GM23338 (cell line): Measurements from ENCODE around the gene SNHG17. TPM values are rescaled to one million over a fixed set of nuclear protein-coding genes. Genes with fewer than 3 reads are reported as not detected.
A peak's percentile ranks its signal among the peaks of the same experiment; 100 is the strongest.

ENCODE experiments used
- ATAC-seq: fragments of 200-7000 bp; cut with Tn5 transposase; 3 replicates; pipeline ENCODE4 v1.9.1; 2020
- DNase-seq: peaks from one replicate; pipeline ENCODE4 v3.0.0-alpha.2; 2015; ENCODE audit warnings: low spot score
- H2AFZ ChIP-seq: fragments of 200-600 bp; sonication (generic); 2 replicates; pipeline ENCODE4 v1.8.0; 2016; ENCODE audit warnings: antibody characterized with exemption, mild to moderate bottlenecking, moderate library complexity
- H3F3A ChIP-seq: fragments of 200-600 bp; sonication (generic); replicated peaks from 2 replicates; pipeline ENCODE4 v1.8.0; 2017; ENCODE audit warnings: antibody characterized with exemption, mixed run types, low read depth
- H3K27ac ChIP-seq: fragments of 200-600 bp; sonication (generic); 2 replicates; pipeline ENCODE4 v1.6.1; 2016; ENCODE audit warnings: low read depth
- H3K27me3 ChIP-seq: fragments of 200-600 bp; sonication (generic); 2 replicates; pipeline ENCODE4 v1.8.0; 2016; ENCODE audit warnings: mild to moderate bottlenecking, mixed run types, moderate library complexity; ENCODE audit not compliant: insufficient read depth
- H3K36me3 ChIP-seq: fragments of 200-600 bp; sonication (generic); 2 replicates; pipeline ENCODE4 v1.8.0; 2016; ENCODE audit warnings: mild to moderate bottlenecking; ENCODE audit not compliant: insufficient read depth
- H3K4me1 ChIP-seq: fragments of 200-600 bp; sonication (generic); 2 replicates; pipeline ENCODE4 v1.8.0; 2016; ENCODE audit warnings: mild to moderate bottlenecking, moderate library complexity; ENCODE audit not compliant: insufficient read depth
- H3K4me2 ChIP-seq: fragments of 200-600 bp; sonication (generic); 2 replicates; pipeline ENCODE4 v1.7.1; 2017; ENCODE audit warnings: mixed run types
- H3K4me3 ChIP-seq: fragments of 200-600 bp; sonication (generic); 2 replicates; pipeline ENCODE4 v1.6.1; 2016; ENCODE audit warnings: mixed run types
- H3K79me2 ChIP-seq: fragments of 200-600 bp; sonication (generic); replicated peaks from 2 replicates; pipeline ENCODE4 v1.8.0; 2017; ENCODE audit warnings: mild to moderate bottlenecking; ENCODE audit not compliant: insufficient read depth
- H3K9me2 ChIP-seq: fragments of 200-600 bp; sonication (generic); 2 replicates; pipeline ENCODE4 v1.8.0; 2017; ENCODE audit not compliant: insufficient read depth
- H4K20me1 ChIP-seq: fragments of 200-600 bp; sonication (generic); replicated peaks from 2 replicates; pipeline ENCODE4 v1.8.0; 2017; ENCODE audit warnings: mild to moderate bottlenecking; ENCODE audit not compliant: insufficient read depth
- H3K27ac Mint-ChIP-seq: 2 replicates; pipeline ENCODE4 v1.8.0; 2020; ENCODE audit warnings: inconsistent platforms, mild to moderate bottlenecking, moderate library complexity, mixed read lengths
- H3K27me3 Mint-ChIP-seq: 3 replicates; pipeline ENCODE4 v1.8.0; 2022; ENCODE audit warnings: low read depth, mild to moderate bottlenecking, moderate library complexity, mixed read lengths, inconsistent platforms; ENCODE audit not compliant: insufficient read depth, poor library complexity
- H3K36me3 Mint-ChIP-seq: 3 replicates; pipeline ENCODE4 v1.8.0; 2021; ENCODE audit warnings: low read depth, mild to moderate bottlenecking, inconsistent platforms, moderate library complexity, mixed read lengths
- H3K4me1 Mint-ChIP-seq: 3 replicates; pipeline ENCODE4 v1.8.0; 2020; ENCODE audit warnings: mild to moderate bottlenecking, inconsistent platforms, mixed read lengths
- H3K4me3 Mint-ChIP-seq: 3 replicates; pipeline ENCODE4 v1.8.0; 2021; ENCODE audit warnings: moderate library complexity, mild to moderate bottlenecking, inconsistent platforms, mixed read lengths
- H3K9me3 Mint-ChIP-seq: 3 replicates; pipeline ENCODE4 v1.8.0; 2020; ENCODE audit warnings: moderate library complexity, mild to moderate bottlenecking, inconsistent platforms, mixed read lengths
- EZH2phosphoT487 ChIP-seq: fragments of 200-600 bp; sonication (generic); IDR thresholded peaks from one replicate; pipeline ENCODE4 v1.8.1; 2018; ENCODE audit warnings: antibody characterized with exemption; ENCODE audit not compliant: unreplicated experiment
- STAT1 ChIP-seq: IDR thresholded peaks from one replicate; pipeline ENCODE4 v1.6.1; 2016; ENCODE audit warnings: antibody characterized with exemption; ENCODE audit not compliant: unreplicated experiment
- polyA plus RNA-seq: library from polyadenylated mRNA; unstranded; fragments of >200 nt; fragmentation: Nextera tagmentation; extraction: Ambion mirVana; gene quantifications from 2 replicates; pipeline ENCODE4 v1.2.1, GENCODE V29; 2016
- small RNA-seq: library from RNA; depleted of rRNA; stranded (forward); fragments of <200 nt; gene quantifications from one replicate; pipeline ENCODE3, GENCODE V24; 2014; ENCODE audit warnings: low replicate concordance
- total RNA-seq: library from RNA; depleted of rRNA; stranded (reverse); fragments of >200 nt; shearing (Covaris generic); gene quantifications from 2 replicates; pipeline ENCODE4 v1.2.3, GENCODE V29; 2014; rRNA removed

The SNHG17 gene
- total and polyA plus RNA-seq, 2 experiments from 2014 or later = 25.4 to 76.1 TPM

- Mint-ChIP-seq H3K4me3 (no peak overlapping the region), H3K4me1 (peaks cover 7% of the 10 kb centered on the region; the same call in 2 of the 3 replicates), H3K9me3 (peaks cover 7% of the 10 kb centered on the region), H3K27me3 (peaks cover 6% of the 10 kb centered on the region), H3K36me3 (peaks cover 5% of the 10 kb centered on the region; the same call in 1 of the 3 replicates), H3K27ac (no peak overlapping the region)
- TF ChIP-seq STAT1 = no peak
- no peak for TF ChIP-seq EZH2phosphoT487
- Histone ChIP-seq H3K36me3 (no peaks in the 10 kb centered on the region), H3K79me2 (no peaks in the 10 kb centered on the region), H3K4me1 (no peaks in the 10 kb centered on the region), H3K4me2 (no peak overlapping the region), H4K20me1 (no peaks in the 10 kb centered on the region), H3K4me3 (no peak overlapping the region), H3K27ac (no peak overlapping the region), H3F3A (no peaks in the 10 kb centered on the region), H2AFZ (peak overlapping the region; percentile 47; the same call in 1 of the 2 replicates), H3K27me3 (no peaks in the 10 kb centered on the region), H3K9me2 (0 out of 2 replicates have a peak, but pooled peaks cover 2% of the 10 kb centered on the region)
- DNase-seq (no peak), ATAC-seq (no peak)
Observed at GRCh38 chr20:38372806-38373205, 62.3 kb downstream of the SNHG17 start.

Small RNA genes lying within 50 kb of the gene (small RNA-seq; reads per million reads assigned to genes)
- gene RF00056 (not detected), gene SNORA60 (1.5 reads per million, percentile 74 among the genes with 10 or more reads in this experiment), gene SNORA71A (8.8 reads per million, percentile 96 among the genes with 10 or more reads in this experiment), gene SNORA71B (4.5 reads per million, percentile 92 among the genes with 10 or more reads in this experiment), gene SNORA71C (0.77 reads per million, percentile 52 among the genes with 10 or more reads in this experiment), gene SNORA71D (83.5 reads per million, percentile 99 among the genes with 10 or more reads in this experiment), gene SNORA71E (not detected)

Other genes with a start within 250 kb of the SNHG17 start
- 0.12 and 0.28 TPM in 2 replicates for gene KIAA1755, start 174.6 kb downstream of the SNHG17 start, total RNA-seq
- gene KIAA1755, start 174.6 kb downstream of the SNHG17 start, polyA plus RNA-seq = not detected in 2 replicates
- gene BPI, start 131.2 kb downstream of the SNHG17 start, total RNA-seq = not detected in 2 replicates
- not detected in 2 replicates for gene BPI, start 131.2 kb downstream of the SNHG17 start, polyA plus RNA-seq
- gene LBP, start 88.8 kb downstream of the SNHG17 start, total RNA-seq = 0.10 and 0.35 TPM in 2 replicates
- gene LBP, start 88.8 kb downstream of the SNHG17 start, polyA plus RNA-seq = 0.19 TPM in 1 of 2 replicates, not detected in the other
- 39.1 and 40.4 TPM in 2 replicates for gene RALGAPB, start 37.5 kb upstream of the SNHG17 start, total RNA-seq
- 7.7 and 10.2 TPM in 2 replicates for gene RALGAPB, start 37.5 kb upstream of the SNHG17 start, polyA plus RNA-seq
- gene ADIG, start 145.9 kb upstream of the SNHG17 start, total RNA-seq = not detected in 2 replicates
- not detected in 2 replicates for gene ADIG, start 145.9 kb upstream of the SNHG17 start, polyA plus RNA-seq
- 0.21 and 1.5 TPM in 2 replicates for gene ARHGAP40, start 166.5 kb upstream of the SNHG17 start, total RNA-seq
- 0.30 TPM in 1 of 2 replicates, not detected in the other for gene ARHGAP40, start 166.5 kb upstream of the SNHG17 start, polyA plus RNA-seq